Ammon's horn (tissue), 1 donor: Measurements from ENCODE around the gene ZNF224.

Experiments used
- DNase-seq: peaks from one replicate; pipeline ENCODE4 v3.0.0-alpha.2; 2016; ENCODE audit warnings: low spot score

ZNF224 gene

DNA sequence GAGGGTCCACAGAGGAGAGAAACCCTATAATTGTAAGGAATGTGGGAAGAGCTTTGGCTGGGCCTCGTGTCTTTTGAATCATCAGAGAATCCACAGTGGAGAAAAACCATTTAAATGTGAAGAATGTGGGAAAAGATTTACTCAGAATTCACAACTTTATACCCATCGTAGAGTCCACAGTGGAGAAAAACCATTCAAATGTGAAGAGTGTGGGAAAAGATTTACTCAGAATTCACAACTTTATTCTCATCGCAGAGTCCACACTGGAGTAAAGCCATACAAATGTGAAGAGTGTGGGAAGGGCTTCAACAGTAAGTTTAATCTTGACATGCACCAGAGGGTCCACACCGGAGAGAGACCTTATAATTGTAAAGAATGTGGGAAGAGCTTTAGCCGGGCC, 37.8 kb downstream of the ZNF224 start:
- no peak for DNase-seq

DNA sequence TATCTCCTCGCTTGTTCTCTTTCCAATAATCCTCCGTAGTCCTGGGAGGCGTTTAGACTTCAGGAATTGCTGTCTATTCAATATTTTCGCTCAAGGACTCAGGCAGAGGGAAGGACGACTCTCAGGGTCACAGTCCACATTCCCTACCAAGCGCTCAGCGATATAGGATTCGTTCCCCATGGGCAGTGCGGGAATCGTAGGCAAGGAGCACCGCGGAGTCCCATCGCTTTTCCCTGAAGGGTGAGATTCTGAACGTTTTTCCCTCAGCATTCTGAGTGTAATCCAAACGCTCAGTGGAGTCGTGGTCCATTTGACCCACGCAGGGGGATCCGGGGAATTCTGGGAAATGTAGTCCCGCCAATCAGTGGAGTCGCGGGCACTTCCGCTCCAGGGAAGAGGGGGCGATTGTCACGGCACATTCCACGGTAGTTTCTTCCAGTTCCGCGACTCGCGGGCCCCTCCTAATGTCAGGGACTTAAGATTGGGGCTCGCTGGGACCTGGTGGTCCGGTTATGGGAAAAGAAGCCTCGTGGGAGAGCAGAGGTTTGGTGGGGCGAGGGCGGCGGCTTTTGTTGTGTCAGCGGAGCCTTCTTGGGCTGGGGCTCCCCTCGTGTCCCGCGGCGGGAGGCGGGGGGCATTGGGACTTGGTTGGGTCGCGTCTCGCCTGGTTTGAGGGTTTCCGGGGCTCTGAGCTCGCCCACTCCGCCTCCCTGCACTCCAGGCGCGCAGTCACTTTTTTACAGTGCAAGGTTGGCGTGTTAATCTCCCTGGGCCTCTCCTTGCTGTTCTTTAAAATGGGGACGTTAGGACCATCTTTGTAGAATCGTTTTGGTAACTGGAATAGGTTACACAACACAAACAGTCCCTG, 47.3 kb downstream of the ZNF224 start, which contains the start of gene ZNF234:
Gene ZNF234 (plus strand): TSS at position 364 of the 868 bp plus-strand sequence. CDS start 3,079 bp downstream, outside the sequence.
- peak; percentile 92 for DNase-seq

DNA sequence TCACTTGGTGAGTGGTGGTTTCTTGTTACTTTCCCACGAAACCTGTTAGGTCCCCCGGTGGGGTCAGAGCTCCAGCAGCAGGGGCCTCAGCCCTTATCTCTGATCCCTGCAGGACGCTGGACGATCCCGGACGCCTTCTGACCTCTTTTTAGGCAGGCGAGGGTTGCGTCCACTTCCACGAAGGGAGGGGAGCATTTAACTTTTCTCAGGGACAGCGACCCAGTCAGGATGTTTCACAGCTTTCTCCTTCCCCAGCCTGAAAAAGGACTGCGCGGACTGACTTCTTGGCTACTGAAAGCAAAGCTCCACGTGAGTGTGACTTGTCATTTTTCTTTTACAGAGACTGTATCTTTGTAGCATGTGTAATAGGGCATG, 47.9 kb downstream of the ZNF224 start:
- peak; percentile 5 for DNase-seq

DNA sequence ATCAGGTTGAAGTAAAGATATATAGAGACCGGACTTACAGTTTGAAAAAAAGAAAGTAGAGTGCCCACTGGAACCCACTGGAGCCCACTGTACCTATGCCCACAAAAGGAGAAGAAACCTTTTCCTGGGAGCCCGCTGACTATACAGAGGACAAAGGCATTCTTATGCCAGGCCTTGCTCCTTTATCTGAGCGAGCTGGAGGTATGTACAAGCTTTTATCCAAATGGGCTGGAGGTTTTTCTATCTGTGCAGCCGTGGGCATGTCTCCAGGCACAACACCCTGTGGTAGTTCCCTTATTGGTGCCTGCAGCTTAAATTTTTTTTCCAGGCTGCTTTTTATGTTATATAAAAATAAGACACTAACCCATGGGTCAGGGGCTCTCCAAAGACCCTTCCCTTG, 55.6 kb downstream of the ZNF224 start:
- no peak for DNase-seq

DNA sequence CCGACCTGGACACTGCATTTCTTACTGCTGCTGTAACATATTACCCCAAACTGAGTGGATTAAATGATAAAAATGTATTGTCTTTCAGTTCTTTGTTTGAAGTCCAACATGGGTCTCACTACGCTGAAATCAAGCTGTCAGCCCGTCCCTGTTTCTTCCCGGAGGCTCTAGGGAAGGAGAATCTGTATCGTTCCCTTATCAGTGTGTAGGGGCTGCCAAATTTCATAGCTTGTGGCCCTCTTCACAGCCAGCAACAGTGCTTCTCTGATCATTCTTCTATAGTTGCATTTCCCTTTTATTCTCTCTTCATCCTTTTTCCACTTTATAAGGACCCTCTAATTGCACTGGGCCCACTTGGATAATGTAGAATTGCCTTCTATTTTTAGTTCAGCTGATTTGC, 57.3 kb downstream of the ZNF224 start:
- DNase-seq, result no peak

DNA sequence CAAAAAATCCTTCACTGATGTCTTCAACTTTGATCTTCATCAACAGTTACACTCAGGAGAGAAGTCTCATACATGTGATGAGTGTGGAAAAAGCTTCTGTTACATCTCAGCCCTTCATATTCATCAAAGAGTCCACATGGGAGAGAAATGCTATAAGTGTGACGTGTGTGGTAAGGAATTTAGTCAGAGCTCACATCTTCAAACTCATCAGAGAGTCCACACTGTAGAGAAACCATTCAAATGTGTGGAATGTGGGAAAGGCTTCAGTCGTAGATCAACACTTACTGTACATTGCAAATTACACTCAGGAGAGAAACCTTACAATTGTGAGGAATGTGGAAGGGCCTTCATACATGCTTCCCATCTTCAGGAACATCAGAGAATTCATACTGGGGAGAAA, 62.3 kb downstream of the ZNF224 start:
- no peak for DNase-seq
